Suprapubic skin (tissue), 4 donors: Measurements from ENCODE around the gene CBLL1. TPM values are rescaled to one million over a fixed set of nuclear protein-coding genes. Genes with fewer than 3 reads are reported as not detected.

ENCODE experiments used
- DNase-seq, 2 donors: peaks; one replicate each; pipeline ENCODE4 v3.0.0-alpha.2; 2019; ENCODE audit warnings: low spot score in 2 of 2
- H3K27ac ChIP-seq: fragments of 200-600 bp; sonication (generic); one replicate; pipeline ENCODE4 v1.5.1; 2019
- H3K27me3 ChIP-seq: fragments of 200-600 bp; sonication (generic); one replicate; pipeline ENCODE4 v1.5.1; 2019
- H3K36me3 ChIP-seq: fragments of 200-600 bp; sonication (generic); one replicate; pipeline ENCODE4 v1.5.1; 2019
- H3K4me1 ChIP-seq: fragments of 200-600 bp; sonication (generic); one replicate; pipeline ENCODE4 v1.5.1; 2019
- H3K4me3 ChIP-seq: fragments of 200-600 bp; sonication (generic); one replicate; pipeline ENCODE4 v1.5.1; 2019; ENCODE audit warnings: mild to moderate bottlenecking
- H3K9me3 ChIP-seq: fragments of 200-600 bp; sonication (generic); one replicate; pipeline ENCODE4 v1.5.1; 2019
- CTCF ChIP-seq, 2 donors: fragments of 200-600 bp in 1 of 2; fragments of 450-650 bp in 1 of 2; sonication (generic) in 1 of 2; IDR thresholded peaks; one replicate each; pipeline ENCODE4 v1.5.1; 2016 to 2019; ENCODE audit warnings: antibody characterized with exemption in 2 of 2, mild to moderate bottlenecking in 1 of 2, moderate library complexity in 1 of 2
- EP300 ChIP-seq: sonication (generic); formaldehyde crosslinking; IDR thresholded peaks from one replicate; pipeline ENCODE4 v1.6.1; 2017; ENCODE audit warnings: antibody characterized with exemption
- POLR2A ChIP-seq, 2 donors: fragments of 450-650 bp; IDR thresholded peaks; one replicate each; pipeline ENCODE4 v1.6.1; 2017; ENCODE audit warnings: antibody characterized with exemption in 2 of 2, mild to moderate bottlenecking in 2 of 2, moderate library complexity in 2 of 2
- POLR2AphosphoS5 ChIP-seq, 3 donors: sonication (generic); formaldehyde crosslinking; IDR thresholded peaks; one replicate each; pipeline ENCODE4 v1.6.1; 2017; ENCODE audit warnings: antibody characterized with exemption in 3 of 3
- WGBS: methylation state at CpG from one replicate; pipeline ENCODE4 v1.1.5; 2018; 5-methylcytosine and 5-hydroxymethylcytosine counted together
- total RNA-seq, 4 donors: library from RNA; depleted of rRNA; stranded (reverse); fragments of >200 nt; gene quantifications; one replicate each; pipeline ENCODE4 v1.1.0, GENCODE V29; 2016

CBLL1 gene
- 10 to 100 TPM; 47.4 to 63.0 (median 49.9) TPM for total RNA-seq

- no peaks in the 10 kb centered on the region for H3K9me3 ChIP-seq
- peak; percentile 97 to 98 for DNase-seq
- H3K27me3 ChIP-seq, result no peaks in the 10 kb centered on the region
- no peaks in the 10 kb centered on the region for H3K36me3 ChIP-seq
- peak within 1 kb of the TSS; percentile 86 for H3K4me3 ChIP-seq
- TF ChIP-seq EP300 (no peak), POLR2AphosphoS5 (IDR thresholded peaks at IDR 0.05) (peak; percentile 25 to 36 (median 31)), POLR2A (IDR thresholded peaks at IDR 0.05) (peak in 1 of 2 donors; percentile 70), CTCF (IDR thresholded peaks at IDR 0.05) (peak; percentile 49 to 77)
- H3K4me1 ChIP-seq, result peaks cover 44% of the 10 kb centered on the region
- peak within 1 kb of the TSS; percentile 98 for H3K27ac ChIP-seq
- 2% methylated on average over 10 of the region's 56 CpGs for WGBS
These were observed at the start of gene CBLL1 for GRCh38 chr7:107743567-107744344. Gene CBLL1, plus strand, starts transcription at chr7:107744142. Its CDS starts 22 bp downstream, at chr7:107744164.

GRCh38 chr7:107694386-107694785 is 49.6 kb upstream of the CBLL1 start:
- TF ChIP-seq POLR2AphosphoS5 (IDR thresholded peaks at IDR 0.05) (no peak), CTCF (IDR thresholded peaks at IDR 0.05) (no peak), POLR2A (IDR thresholded peaks at IDR 0.05) (no peak), EP300 (no peak)
- 38% methylated on average over 5 of the region's 5 CpGs for WGBS
- Histone ChIP-seq H3K4me3 (no peak overlapping the region), H3K4me1 (peaks cover 9% of the 10 kb centered on the region), H3K27me3 (no peaks in the 10 kb centered on the region), H3K27ac (no peak overlapping the region), H3K9me3 (no peaks in the 10 kb centered on the region), H3K36me3 (no peaks in the 10 kb centered on the region)
- no peak for DNase-seq

GRCh38 chr7:107696330-107696946 is 47.5 kb upstream of the CBLL1 start:
- Histone ChIP-seq H3K9me3 (no peaks in the 10 kb centered on the region), H3K4me3 (no peak overlapping the region), H3K27me3 (no peaks in the 10 kb centered on the region), H3K27ac (no peak overlapping the region), H3K36me3 (no peaks in the 10 kb centered on the region), H3K4me1 (peaks cover 9% of the 10 kb centered on the region)
- 74% methylated on average over 4 of the region's 4 CpGs for WGBS
- DNase-seq, result no peak
- no peak for TF ChIP-seq POLR2AphosphoS5 (IDR thresholded peaks at IDR 0.05)
- no peak for TF ChIP-seq CTCF (IDR thresholded peaks at IDR 0.05)
- no peak for TF ChIP-seq EP300
- no peak for TF ChIP-seq POLR2A (IDR thresholded peaks at IDR 0.05)

GRCh38 chr7:107697321-107698049 is 46.5 kb upstream of the CBLL1 start:
- H3K36me3 ChIP-seq, result no peaks in the 10 kb centered on the region
- no peak overlapping the region for H3K4me3 ChIP-seq
- no peak overlapping the region for H3K27ac ChIP-seq
- H3K27me3 ChIP-seq, result no peaks in the 10 kb centered on the region
- DNase-seq, result no peak
- TF ChIP-seq POLR2AphosphoS5 (IDR thresholded peaks at IDR 0.05) (no peak), POLR2A (IDR thresholded peaks at IDR 0.05) (no peak), EP300 (no peak), CTCF (IDR thresholded peaks at IDR 0.05) (no peak)
- no peaks in the 10 kb centered on the region for H3K9me3 ChIP-seq
- 69% methylated on average over 7 of the region's 7 CpGs for WGBS
- H3K4me1 ChIP-seq, result peaks cover 9% of the 10 kb centered on the region

- DNase-seq, result no peak
- H3K36me3 ChIP-seq, result no peaks in the 10 kb centered on the region
- no peak overlapping the region for H3K27ac ChIP-seq
- H3K27me3 ChIP-seq, result no peaks in the 10 kb centered on the region
- H3K4me1 ChIP-seq, result no peaks in the 10 kb centered on the region
- H3K9me3 ChIP-seq, result no peaks in the 10 kb centered on the region
- no peak overlapping the region for H3K4me3 ChIP-seq
- TF ChIP-seq EP300, result no peak
- TF ChIP-seq POLR2AphosphoS5 (IDR thresholded peaks at IDR 0.05), result no peak
- TF ChIP-seq POLR2A (IDR thresholded peaks at IDR 0.05), result no peak
- no peak for TF ChIP-seq CTCF (IDR thresholded peaks at IDR 0.05)
These were observed 43.4 kb upstream of the CBLL1 start for GRCh38 chr7:107700570-107700969.
